Caco-2 (cell line): ENCODE measurements around the gene TMEM170A. TPM values are rescaled to one million over a fixed set of nuclear protein-coding genes. Genes with fewer than 3 reads are reported as not detected.
"Not testable (repeated sequence)": the region's sequence is repeated elsewhere in the genome, so short reads cannot be mapped to it uniquely, and the experiment has no call there.

ENCODE experiments used
- BruUV-seq: library from RNA; stranded (reverse); fragments of 400-500 nt; replicated peaks from 2 replicates; lab custom pipeline; 2021; lab: Mats Ljungman, UMichigan
- CTCF ChIA-PET: fragments of 300-600 bp; sonication (Branson Sonifier 250); formaldehyde crosslinking; loops from one replicate; lab custom pipeline; 2022; ENCODE audit warnings: antibody characterized with exemption; lab: Charles Lee
- POLR2A ChIA-PET: fragments of 300-600 bp; sonication (Branson Sonifier 250); formaldehyde crosslinking; loops from one replicate; lab custom pipeline; 2022; ENCODE audit warnings: antibody characterized with exemption; lab: Charles Lee
- DNase-seq, 2 experiments: peaks; one replicate each; pipeline versions ENCODE4 v3.0.0 to v3.0.0-alpha.2; 2020 to 2022
- H3K27me3 ChIP-seq: replicated peaks from 2 replicates; pipeline ENCODE4 v1.6.0; 2011; ENCODE audit warnings: low read length; ENCODE audit not compliant: control insufficient read depth, insufficient read depth
- H3K36me3 ChIP-seq: 2 replicates; pipeline ENCODE4 v1.5.1; 2011; ENCODE audit warnings: low read length; ENCODE audit not compliant: control insufficient read depth, insufficient read depth
- H3K4me1 ChIP-seq: fragments of 250-450 bp; sonication (Bioruptor Pico); 2 replicates; pipeline ENCODE4 v1.5.1; 2020; ENCODE audit warnings: mild to moderate bottlenecking
- H3K4me3 ChIP-seq: 2 replicates; pipeline ENCODE4 v1.5.1; 2011; ENCODE audit warnings: low read depth, mild to moderate bottlenecking, control low read depth, low read length
- H3K9me3 ChIP-seq: fragments of 250-450 bp; sonication (Bioruptor Pico); 2 replicates; pipeline ENCODE4 v1.5.1; 2020; ENCODE audit warnings: mild to moderate bottlenecking, moderate library complexity
- H3K27ac Mint-ChIP-seq: one replicate; pipeline ENCODE4 v1.8.0; 2022; ENCODE audit warnings: mixed read lengths; ENCODE audit not compliant: unreplicated experiment
- H3K27me3 Mint-ChIP-seq: one replicate; pipeline ENCODE4 v1.8.0; 2022; ENCODE audit warnings: mixed read lengths; ENCODE audit not compliant: insufficient read depth, unreplicated experiment
- H3K36me3 Mint-ChIP-seq: one replicate; pipeline ENCODE4 v1.8.0; 2022; ENCODE audit warnings: mild to moderate bottlenecking, mixed read lengths; ENCODE audit not compliant: insufficient read depth, unreplicated experiment
- H3K4me1 Mint-ChIP-seq: one replicate; pipeline ENCODE4 v1.8.0; 2022; ENCODE audit warnings: low read depth, mixed read lengths; ENCODE audit not compliant: unreplicated experiment
- H3K4me3 Mint-ChIP-seq: one replicate; pipeline ENCODE4 v1.8.0; 2022; ENCODE audit warnings: mild to moderate bottlenecking, moderate library complexity, mixed read lengths; ENCODE audit not compliant: unreplicated experiment
- H3K9me3 Mint-ChIP-seq: one replicate; pipeline ENCODE4 v1.8.0; 2022; ENCODE audit warnings: mixed read lengths; ENCODE audit not compliant: unreplicated experiment
- intact Hi-C: fragments of 100-400 bp; cut with micrococcal nuclease; formaldehyde crosslinking; loops from one replicate; pipeline ENCODE4 v1.10.0; 2022; ENCODE audit not compliant: unreplicated experiment
- total RNA-seq: library from RNA; stranded (reverse); gene quantifications from 2 replicates; pipeline ENCODE4 v1.2.3, GENCODE V29; 2022
- TF ChIP-seq, protein P1 (sequence below), 2 experiments: fragments of 200-600 bp in 1 of 2; IDR thresholded peaks; 1 replicate in 1 of 2; 2 replicates in 1 of 2; pipeline versions ENCODE4 v1.5.1 to v1.8.0; 2011 to 2022; ENCODE audit warnings: antibody characterized with exemption in 1 of 2, control low read depth in 1 of 2, inconsistent platforms in 1 of 2, low read depth in 1 of 2, low read length in 1 of 2, mild to moderate bottlenecking in 1 of 2, moderate library complexity in 1 of 2; ENCODE audit not compliant: insufficient read depth in 1 of 2, severe bottlenecking in 1 of 2, unreplicated experiment in 1 of 2

TMEM170A gene
- total RNA-seq, 1 experiment from 2014 or later: 63.6 TPM

DNA sequence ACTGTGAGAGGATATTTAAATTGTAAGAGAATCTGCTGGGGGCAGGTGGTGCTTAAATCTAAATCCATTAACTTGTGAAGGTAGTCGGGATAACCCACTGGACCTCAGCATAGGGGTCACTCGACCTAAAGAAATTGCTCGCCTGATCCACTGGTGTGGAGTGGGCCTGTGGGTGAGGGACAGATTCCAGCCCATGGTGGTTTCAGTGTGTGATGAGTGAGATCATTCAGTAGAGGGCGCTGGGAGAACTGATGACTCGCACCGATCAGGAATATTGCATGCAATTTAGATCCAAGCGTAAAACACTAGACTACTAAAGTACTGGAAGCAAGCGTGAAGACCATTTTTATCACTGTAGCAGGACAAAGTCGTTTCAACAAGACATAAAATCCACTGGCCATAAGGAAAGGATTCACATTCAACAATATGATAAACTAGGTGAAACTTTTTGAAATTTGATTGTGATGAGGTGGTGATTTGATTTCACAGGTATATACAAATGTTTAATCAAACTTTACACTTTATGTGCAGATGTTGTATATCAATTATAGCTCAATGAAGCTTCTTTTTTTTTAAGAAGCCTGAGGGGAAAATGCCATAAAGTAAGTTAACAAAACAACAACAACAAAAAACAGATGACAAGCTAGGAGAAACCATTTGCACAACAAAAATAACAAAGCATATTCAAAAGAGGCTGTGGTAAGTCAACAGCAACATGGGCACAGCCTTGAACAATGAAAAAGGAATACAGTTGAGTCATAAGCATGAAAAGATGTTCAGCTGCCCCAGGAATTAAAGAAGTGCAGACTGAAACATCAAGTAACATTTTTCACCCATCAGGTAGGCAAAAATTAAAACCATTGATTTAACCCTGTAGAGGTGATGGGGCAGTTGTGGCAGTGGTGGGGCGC lies 7.5 kb upstream of the TMEM170A start:
- Mint-ChIP-seq H3K4me3 (no peak overlapping the region), H3K27ac (no peak overlapping the region), H3K27me3 (peaks cover 3% of the 10 kb centered on the region), H3K36me3 (no peaks in the 10 kb centered on the region), H3K4me1 (no peaks in the 10 kb centered on the region), H3K9me3 (no peaks in the 10 kb centered on the region)
- Histone ChIP-seq H3K36me3 (no peaks in the 10 kb centered on the region), H3K27me3 (no peaks in the 10 kb centered on the region), H3K9me3 (no peaks in the 10 kb centered on the region), H3K4me1 (no peaks in the 10 kb centered on the region), H3K4me3 (no peak overlapping the region)
- TF ChIP-seq, protein P1, sequence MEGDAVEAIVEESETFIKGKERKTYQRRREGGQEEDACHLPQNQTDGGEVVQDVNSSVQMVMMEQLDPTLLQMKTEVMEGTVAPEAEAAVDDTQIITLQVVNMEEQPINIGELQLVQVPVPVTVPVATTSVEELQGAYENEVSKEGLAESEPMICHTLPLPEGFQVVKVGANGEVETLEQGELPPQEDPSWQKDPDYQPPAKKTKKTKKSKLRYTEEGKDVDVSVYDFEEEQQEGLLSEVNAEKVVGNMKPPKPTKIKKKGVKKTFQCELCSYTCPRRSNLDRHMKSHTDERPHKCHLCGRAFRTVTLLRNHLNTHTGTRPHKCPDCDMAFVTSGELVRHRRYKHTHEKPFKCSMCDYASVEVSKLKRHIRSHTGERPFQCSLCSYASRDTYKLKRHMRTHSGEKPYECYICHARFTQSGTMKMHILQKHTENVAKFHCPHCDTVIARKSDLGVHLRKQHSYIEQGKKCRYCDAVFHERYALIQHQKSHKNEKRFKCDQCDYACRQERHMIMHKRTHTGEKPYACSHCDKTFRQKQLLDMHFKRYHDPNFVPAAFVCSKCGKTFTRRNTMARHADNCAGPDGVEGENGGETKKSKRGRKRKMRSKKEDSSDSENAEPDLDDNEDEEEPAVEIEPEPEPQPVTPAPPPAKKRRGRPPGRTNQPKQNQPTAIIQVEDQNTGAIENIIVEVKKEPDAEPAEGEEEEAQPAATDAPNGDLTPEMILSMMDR (IDR thresholded peaks at IDR 0.05; ENCODE audit: insufficient read depth in 1 of 2, low read depth in 1 of 2, low read length in 1 of 2, severe bottlenecking in 1 of 2, unreplicated experiment in 1 of 2): peak; percentile 77 to 83
- no TSS peak for BruUV-seq
- intact Hi-C loops: loop anchor here (1.0 kb wide), 4 partner anchors 45 to 292 kb away; no protein-coding TSS in a partner anchor
- DNase-seq: peak in 1 of 2 experiments; percentile 68
- POLR2A ChIA-PET: interaction anchor here (0.5 to 0.6 kb wide), 2 partner anchors 45 to 108 kb away, joined by 4 to 6 read pairs; no protein-coding TSS in a partner anchor
- CTCF ChIA-PET: interaction anchor here (0.6 to 1.6 kb wide), 9 partner anchors 20 to 179 kb away, joined by 3 to 7 read pairs (median 4); no protein-coding TSS in a partner anchor

DNA sequence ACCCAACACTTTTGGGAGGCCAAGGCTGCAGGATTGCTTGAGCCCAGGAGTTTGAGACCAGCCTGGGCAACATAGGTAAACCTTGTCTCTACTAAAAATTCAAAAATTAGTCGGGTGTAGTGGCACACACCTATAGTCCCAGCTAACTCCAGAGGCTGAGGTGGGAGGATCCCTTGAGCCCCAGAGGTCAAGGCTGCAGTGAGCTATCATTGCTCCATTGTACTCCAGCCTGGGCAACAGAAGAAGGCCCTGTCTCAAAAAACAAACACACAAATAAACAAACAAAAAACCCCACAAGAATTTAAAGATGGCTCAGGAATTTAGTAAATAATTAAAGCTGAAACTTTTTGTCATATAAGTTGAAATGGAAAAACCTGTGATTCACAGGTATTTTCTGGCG lies 2.3 kb upstream of the TMEM170A start:
- Histone ChIP-seq H3K4me1 (peaks cover 5% of the 10 kb centered on the region), H3K27me3 (no peaks in the 10 kb centered on the region), H3K4me3 (no peak overlapping the region), H3K36me3 (no peaks in the 10 kb centered on the region), H3K9me3 (no peaks in the 10 kb centered on the region)
- CTCF ChIA-PET: interaction anchor here (0.7 to 0.8 kb wide), 2 partner anchors 9 to 51 kb away, joined by 6 to 11 read pairs; no protein-coding TSS in a partner anchor
- no TSS peak for BruUV-seq
- intact Hi-C loops: no loop called here
- no peak overlapping the region for H3K27ac Mint-ChIP-seq
- DNase-seq: no peak
- TF ChIP-seq, protein P1 (IDR thresholded peaks at IDR 0.05; ENCODE audit: insufficient read depth in 1 of 2, low read depth in 1 of 2, low read length in 1 of 2, severe bottlenecking in 1 of 2, unreplicated experiment in 1 of 2): no peak
- POLR2A ChIA-PET: no interaction called here
- no peaks in the 10 kb centered on the region for H3K4me1 Mint-ChIP-seq
- H3K36me3 Mint-ChIP-seq: peaks cover 16% of the 10 kb centered on the region
- no peaks in the 10 kb centered on the region for H3K9me3 Mint-ChIP-seq
- no peak overlapping the region for H3K4me3 Mint-ChIP-seq
- H3K27me3 Mint-ChIP-seq: peaks cover under 1% of the 10 kb centered on the region

DNA sequence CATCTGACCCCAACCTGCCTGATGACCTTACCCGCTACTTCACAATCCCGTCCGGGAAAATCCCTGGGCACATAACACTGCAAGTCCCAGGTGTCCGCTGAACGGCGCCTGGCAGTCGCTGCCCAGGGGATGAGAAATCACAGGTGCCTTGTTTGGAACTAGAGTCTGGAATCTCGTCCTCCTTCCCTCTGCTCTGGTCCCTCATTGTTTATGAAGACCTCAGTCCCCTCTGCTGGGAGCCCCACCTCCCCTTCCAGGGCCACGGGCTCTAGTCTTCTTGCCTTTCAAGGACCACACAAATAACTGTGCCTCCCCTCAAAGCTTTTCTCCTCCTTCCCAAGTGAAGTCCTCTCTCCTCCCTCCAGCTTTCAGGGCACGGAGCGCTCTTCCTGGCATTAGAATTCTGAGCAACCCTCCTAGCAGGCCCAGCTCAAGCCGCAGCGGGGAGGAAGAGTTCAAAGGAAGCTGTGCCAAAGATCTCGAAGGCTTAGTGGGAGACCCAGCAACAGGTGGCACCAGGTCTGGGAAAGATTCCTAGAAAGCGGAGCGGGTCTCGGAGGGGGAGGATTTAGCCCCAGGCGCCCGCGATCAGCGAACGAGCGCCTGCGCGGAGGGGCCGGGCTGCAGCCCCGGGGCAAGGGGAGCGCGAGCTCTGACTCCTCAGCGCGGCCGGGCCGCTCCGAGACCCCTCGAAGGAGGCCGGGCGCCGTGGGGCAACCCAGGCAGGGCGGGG lies 934 bp downstream of the TMEM170A start:
- H3K4me1 ChIP-seq, H3K27me3 Mint-ChIP-seq, H3K9me3 Mint-ChIP-seq, H3K36me3 ChIP-seq, H3K27me3 ChIP-seq, H3K9me3 ChIP-seq: not testable (repeated sequence)
- CTCF ChIA-PET: interaction anchor here (0.8 to 2.5 kb wide), 4 partner anchors 30 to 264 kb away, joined by 4 to 15 read pairs (median 8); partner anchors contain the start of gene CFDP1
- peak; percentile 57 to 76 for DNase-seq
- Mint-ChIP-seq H3K4me1 (peaks cover 12% of the 10 kb centered on the region), H3K36me3 (peaks cover 24% of the 10 kb centered on the region), H3K27ac (peak overlapping the region; percentile 79), H3K4me3 (peak overlapping the region; percentile 84)
- peak overlapping the region; percentile 100 for H3K4me3 ChIP-seq
- intact Hi-C loops: loop anchor here (1.0 to 2.0 kb wide), 6 partner anchors 17 to 264 kb away; partner anchors contain the start of genes ADAT1 and CFDP1
- BruUV-seq: TSS peak; percentile 53
- POLR2A ChIA-PET: interaction anchor here (0.9 to 1.2 kb wide), 3 partner anchors 29 to 184 kb away, joined by 3 to 10 read pairs (median 5); partner anchors contain the start of genes KARS1 and TERF2IP
